T-helper 2 cell treated with Interferon-gamma antibody and Interleukin-4, amounts not matched to agents 5 μg/mL and 100 μg/mL, for 36 hours (primary cell): ENCODE measurements around the gene OPN5.
"Not testable (repeated sequence)": the region's sequence is repeated elsewhere in the genome, so short reads cannot be mapped to it uniquely, and the experiment has no call there.

Experiments used
- DNase-seq: peaks from one replicate; pipeline ENCODE4 v3.0.0; 2021; ENCODE audit warnings: low spot score
- H3K27ac Mint-ChIP-seq: one replicate; pipeline ENCODE4 v1.8.0; 2021; ENCODE audit warnings: mild to moderate bottlenecking, mixed read lengths
- H3K27me3 Mint-ChIP-seq: one replicate; pipeline ENCODE4 v1.8.0; 2021; ENCODE audit warnings: low read depth, mixed read lengths
- H3K36me3 Mint-ChIP-seq: one replicate; pipeline ENCODE4 v1.8.0; 2021; ENCODE audit warnings: low read depth, mixed read lengths
- H3K4me1 Mint-ChIP-seq: one replicate; pipeline ENCODE4 v1.8.0; 2021; ENCODE audit warnings: low read depth, mixed read lengths
- H3K4me3 Mint-ChIP-seq: one replicate; pipeline ENCODE4 v1.8.0; 2022; ENCODE audit warnings: mild to moderate bottlenecking, moderate library complexity, mixed read lengths
- H3K9me3 Mint-ChIP-seq: one replicate; pipeline ENCODE4 v1.8.0; 2021; ENCODE audit warnings: mixed read lengths

The OPN5 gene

GRCh38 chr6:47781732-47782131 lies at the start of gene OPN5:
OPN5 (plus strand) TSS chr6:47782032; CDS start chr6:47782067, 35 bp downstream.
- H3K27me3 Mint-ChIP-seq = peaks cover 32% of the 10 kb centered on the region
- H3K4me1 Mint-ChIP-seq = peaks cover 8% of the 10 kb centered on the region
- DNase-seq = no peak
- H3K4me3 Mint-ChIP-seq = no peak within 1 kb of the TSS
- no peaks in the 10 kb centered on the region for H3K36me3 Mint-ChIP-seq
- no peaks in the 10 kb centered on the region for H3K9me3 Mint-ChIP-seq
- H3K27ac Mint-ChIP-seq = no peak within 1 kb of the TSS

- H3K27ac Mint-ChIP-seq = no peak overlapping the region
- H3K27me3 Mint-ChIP-seq = peaks cover 27% of the 10 kb centered on the region
- no peak overlapping the region for H3K4me3 Mint-ChIP-seq
- H3K36me3 Mint-ChIP-seq = no peaks in the 10 kb centered on the region
- peaks cover 1% of the 10 kb centered on the region for H3K4me1 Mint-ChIP-seq
- DNase-seq = no peak
- H3K9me3 Mint-ChIP-seq = no peaks in the 10 kb centered on the region
These were observed 47.8 kb upstream of the OPN5 start for GRCh38 chr6:47733879-47734558.

GRCh38 chr6:47734831-47735481 lies 46.9 kb upstream of the OPN5 start:
- H3K36me3 Mint-ChIP-seq = no peaks in the 10 kb centered on the region
- peaks cover 27% of the 10 kb centered on the region for H3K27me3 Mint-ChIP-seq
- H3K4me3 Mint-ChIP-seq = no peak overlapping the region
- H3K4me1 Mint-ChIP-seq = no peaks in the 10 kb centered on the region
- DNase-seq = no peak
- H3K27ac Mint-ChIP-seq = no peak overlapping the region
- H3K9me3 Mint-ChIP-seq = no peaks in the 10 kb centered on the region

- DNase-seq = no peak
- Mint-ChIP-seq H3K36me3 (no peaks in the 10 kb centered on the region), H3K9me3 (no peaks in the 10 kb centered on the region), H3K27me3 (peaks cover 27% of the 10 kb centered on the region), H3K4me3 (no peak overlapping the region), H3K4me1 (no peaks in the 10 kb centered on the region), H3K27ac (no peak overlapping the region)
These were observed 45.6 kb upstream of the OPN5 start for GRCh38 chr6:47736083-47736700.

- Mint-ChIP-seq H3K27me3 (peaks cover 23% of the 10 kb centered on the region), H3K4me3 (no peak overlapping the region), H3K36me3 (no peaks in the 10 kb centered on the region), H3K9me3 (no peaks in the 10 kb centered on the region), H3K27ac (no peak overlapping the region), H3K4me1 (no peaks in the 10 kb centered on the region)
- DNase-seq = no peak
These were observed 44.4 kb upstream of the OPN5 start for GRCh38 chr6:47737406-47737805.

GRCh38 chr6:47740714-47741113 lies 41.1 kb upstream of the OPN5 start:
- Mint-ChIP-seq H3K36me3 (no peaks in the 10 kb centered on the region), H3K4me1 (no peaks in the 10 kb centered on the region), H3K27ac (no peak overlapping the region), H3K9me3 (no peaks in the 10 kb centered on the region), H3K27me3 (peaks cover 8% of the 10 kb centered on the region), H3K4me3 (no peak overlapping the region)
- no peak for DNase-seq

- H3K27me3 Mint-ChIP-seq = peaks cover 4% of the 10 kb centered on the region
- H3K27ac Mint-ChIP-seq = no peak overlapping the region
- no peaks in the 10 kb centered on the region for H3K9me3 Mint-ChIP-seq
- H3K36me3 Mint-ChIP-seq = no peaks in the 10 kb centered on the region
- no peaks in the 10 kb centered on the region for H3K4me1 Mint-ChIP-seq
- DNase-seq = no peak
- no peak overlapping the region for H3K4me3 Mint-ChIP-seq
These were observed 40.0 kb upstream of the OPN5 start for GRCh38 chr6:47741807-47742206.

- Mint-ChIP-seq H3K9me3 (no peaks in the 10 kb centered on the region), H3K4me1 (no peaks in the 10 kb centered on the region), H3K27me3 (peaks cover 3% of the 10 kb centered on the region), H3K27ac (no peak overlapping the region), H3K36me3 (no peaks in the 10 kb centered on the region), H3K4me3 (no peak overlapping the region)
- DNase-seq = no peak
These were observed 38.1 kb upstream of the OPN5 start for GRCh38 chr6:47743744-47744143.

- not testable (repeated sequence) for H3K9me3 Mint-ChIP-seq, H3K36me3 Mint-ChIP-seq, H3K27ac Mint-ChIP-seq, DNase-seq, H3K4me3 Mint-ChIP-seq, H3K27me3 Mint-ChIP-seq, H3K4me1 Mint-ChIP-seq
These were observed 36.6 kb upstream of the OPN5 start for GRCh38 chr6:47745269-47745668.

- no peak overlapping the region for H3K4me3 Mint-ChIP-seq
These were observed 32.1 kb upstream of the OPN5 start for GRCh38 chr6:47749757-47750156.

GRCh38 chr6:47752801-47753200 lies 29.0 kb upstream of the OPN5 start:
- no peak for DNase-seq
- H3K4me1 Mint-ChIP-seq = no peaks in the 10 kb centered on the region
- H3K9me3 Mint-ChIP-seq = no peaks in the 10 kb centered on the region
- peaks cover 10% of the 10 kb centered on the region for H3K27me3 Mint-ChIP-seq
- no peak overlapping the region for H3K4me3 Mint-ChIP-seq
- no peaks in the 10 kb centered on the region for H3K36me3 Mint-ChIP-seq
- no peak overlapping the region for H3K27ac Mint-ChIP-seq

More at GRCh38 chr6:47749757-47750156, 32.1 kb upstream of the OPN5 start:
- Mint-ChIP-seq H3K27me3 (peaks cover 6% of the 10 kb centered on the region), H3K36me3 (no peaks in the 10 kb centered on the region), H3K9me3 (no peaks in the 10 kb centered on the region), H3K27ac (no peak overlapping the region), H3K4me1 (no peaks in the 10 kb centered on the region)
- DNase-seq = no peak

GRCh38 chr6:47759364-47759763 lies 22.5 kb upstream of the OPN5 start:
- Mint-ChIP-seq H3K27ac (no peak overlapping the region), H3K4me1 (no peaks in the 10 kb centered on the region), H3K9me3 (no peaks in the 10 kb centered on the region), H3K4me3 (no peak overlapping the region), H3K27me3 (peaks cover 11% of the 10 kb centered on the region), H3K36me3 (no peaks in the 10 kb centered on the region)
- DNase-seq = no peak

GRCh38 chr6:47762502-47762901 lies 19.3 kb upstream of the OPN5 start:
- no peaks in the 10 kb centered on the region for H3K4me1 Mint-ChIP-seq
- H3K27ac Mint-ChIP-seq = no peak overlapping the region
- DNase-seq = no peak
- H3K4me3 Mint-ChIP-seq = no peak overlapping the region
- H3K36me3 Mint-ChIP-seq = no peaks in the 10 kb centered on the region
- peaks cover 4% of the 10 kb centered on the region for H3K27me3 Mint-ChIP-seq
- H3K9me3 Mint-ChIP-seq = no peaks in the 10 kb centered on the region

- no peak for DNase-seq
- peaks cover 15% of the 10 kb centered on the region for H3K27me3 Mint-ChIP-seq
- H3K4me3 Mint-ChIP-seq = no peak overlapping the region
- H3K36me3 Mint-ChIP-seq = no peaks in the 10 kb centered on the region
- H3K4me1 Mint-ChIP-seq = no peaks in the 10 kb centered on the region
- no peaks in the 10 kb centered on the region for H3K9me3 Mint-ChIP-seq
- H3K27ac Mint-ChIP-seq = no peak overlapping the region
These were observed 15.4 kb upstream of the OPN5 start for GRCh38 chr6:47766445-47766844.
